Skeletal muscle cell (primary cell): ENCODE measurements around the gene TTR.

Experiments
- DNase-seq: peaks from one replicate; pipeline ENCODE4 v3.0.0-alpha.2; 2010; ENCODE audit warnings: low read depth
- H3K4me3 ChIP-seq: 2 replicates; pipeline ENCODE4 v1.5.1; 2011; ENCODE audit warnings: low read depth, mild to moderate bottlenecking, control low read depth, low read length, moderate library complexity

TTR gene

DNA sequence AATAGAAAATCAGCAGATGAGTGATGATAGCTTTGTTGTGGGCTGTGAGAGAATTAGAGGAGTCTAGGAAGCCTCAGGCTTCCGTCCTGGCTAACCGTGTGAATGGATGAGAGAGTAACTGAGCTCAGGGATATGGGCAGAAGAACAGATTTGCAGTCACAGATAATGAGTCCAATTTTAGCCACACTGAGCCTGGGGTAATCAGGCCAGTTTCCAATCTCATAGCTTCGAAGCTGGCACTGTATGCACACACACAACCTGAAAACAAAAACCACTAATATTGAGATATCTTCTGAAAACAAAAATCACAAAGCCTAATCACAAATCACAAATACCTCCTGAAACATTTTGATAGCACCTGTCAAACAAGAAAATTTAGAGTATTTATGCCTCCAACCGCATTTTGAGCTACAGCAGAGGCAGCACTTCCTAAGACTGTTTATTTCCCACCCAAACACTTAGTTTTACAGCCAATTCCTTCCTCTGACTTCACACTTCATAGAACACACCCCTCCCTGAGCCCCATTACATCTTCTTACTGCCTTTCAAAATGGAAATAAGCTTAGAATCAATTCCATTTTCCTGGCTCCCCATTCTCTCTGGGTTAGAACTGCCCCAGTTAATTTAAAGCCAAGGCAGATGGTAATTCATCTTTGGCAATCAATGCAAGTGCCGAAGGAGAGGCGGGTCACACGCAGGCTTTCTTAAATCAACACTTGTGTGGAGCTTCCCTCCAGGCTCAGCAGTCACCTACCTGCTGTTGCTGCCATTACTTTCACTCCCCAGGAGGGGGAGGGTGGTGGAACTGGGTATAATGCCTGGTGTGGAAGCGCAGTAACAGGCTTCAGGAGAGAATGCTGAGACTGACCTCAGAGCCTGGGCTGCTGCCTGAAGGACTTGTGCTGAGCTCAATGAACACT, 18.9 kb downstream of the TTR start:
- DNase-seq, result no peak

GRCh38 chr18:31611511-31611910, 19.8 kb downstream of the TTR start:
- H3K4me3 ChIP-seq, result no peak overlapping the region
- DNase-seq, result no peak

More for the DNA sequence above, 18.9 kb downstream of the TTR start:
- no peak overlapping the region for H3K4me3 ChIP-seq

DNA sequence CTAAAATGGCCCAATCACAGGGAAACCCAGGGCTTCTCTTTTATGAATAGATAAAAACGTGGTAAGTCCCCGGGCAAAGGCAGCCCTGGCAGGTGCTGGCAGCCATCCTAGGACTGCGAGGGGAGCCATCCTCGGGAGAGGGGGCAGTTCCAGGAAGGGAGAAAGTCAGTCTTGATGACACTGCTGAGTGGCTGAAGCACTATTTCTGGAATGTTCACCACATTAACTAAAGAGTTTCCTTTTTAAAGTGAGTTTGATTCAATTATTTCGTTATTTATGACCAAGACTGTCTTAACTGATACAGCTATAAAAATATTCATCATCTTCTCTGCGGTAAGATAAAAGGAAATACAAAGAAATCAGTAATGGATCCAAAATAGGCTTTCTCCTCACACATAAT, 20.4 kb downstream of the TTR start:
- no peak overlapping the region for H3K4me3 ChIP-seq
- no peak for DNase-seq

- no peak overlapping the region for H3K4me3 ChIP-seq
- no peak for DNase-seq
Measured at GRCh38 chr18:31614044-31614443, 22.4 kb downstream of the TTR start.

GRCh38 chr18:31616586-31616985, 24.9 kb downstream of the TTR start:
- H3K4me3 ChIP-seq, result no peak overlapping the region
- DNase-seq, result no peak

DNA sequence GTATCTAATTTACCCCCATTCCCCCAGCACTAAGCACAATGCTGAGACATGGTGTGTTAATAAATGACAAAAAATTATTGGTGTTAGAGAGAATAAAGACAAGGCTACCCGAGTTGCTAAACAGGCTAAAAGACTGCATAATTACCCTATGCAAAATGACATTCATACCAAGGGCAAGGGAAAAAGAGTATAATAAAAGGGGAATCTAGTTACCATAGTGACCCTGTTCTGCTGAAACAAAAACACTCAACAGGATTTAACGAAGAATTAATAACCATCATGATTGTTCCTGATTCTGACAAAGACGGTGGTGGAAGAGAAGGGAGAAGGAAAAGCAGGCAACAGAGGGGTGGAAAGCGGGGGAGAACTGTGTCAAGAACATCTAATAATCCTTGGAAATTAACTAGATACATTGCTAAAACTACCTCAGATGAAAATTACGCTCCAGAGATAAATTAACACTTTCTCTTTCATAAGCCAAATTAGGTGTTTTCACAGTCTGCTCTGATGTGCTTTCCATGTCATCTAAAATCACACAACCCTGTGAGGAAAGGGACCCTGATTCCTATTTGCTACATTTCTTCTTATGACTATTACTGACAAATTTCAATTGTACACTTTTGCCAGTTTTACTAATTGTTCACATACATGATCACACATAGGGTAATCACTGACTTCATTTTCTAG, 25.5 kb downstream of the TTR start:
- H3K4me3 ChIP-seq, result no peak overlapping the region
- DNase-seq, result no peak

DNA sequence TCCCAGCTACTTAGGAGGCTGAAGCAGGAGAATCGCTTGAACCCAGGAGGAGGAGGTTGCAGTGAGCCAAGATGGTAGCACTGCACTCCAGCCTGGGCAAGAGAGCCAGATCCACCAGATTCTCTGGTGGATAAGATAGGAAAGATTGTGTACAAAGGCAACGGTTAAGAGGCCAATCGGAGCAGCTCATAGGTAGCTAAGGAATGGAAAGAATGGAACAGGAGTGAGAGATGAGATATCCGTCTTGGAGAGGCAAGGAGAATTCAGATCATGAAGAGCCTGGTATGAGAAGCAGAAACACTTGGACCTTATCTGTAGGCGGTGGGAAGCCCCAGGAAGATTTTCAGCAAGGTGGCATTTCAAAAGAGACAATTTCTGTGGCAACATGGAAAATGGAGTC, 27.1 kb downstream of the TTR start:
- no peak for DNase-seq
- H3K4me3 ChIP-seq, result no peak overlapping the region

- no peak overlapping the region for H3K4me3 ChIP-seq
- no peak for DNase-seq
Measured at GRCh38 chr18:31619291-31619690, 27.6 kb downstream of the TTR start.

GRCh38 chr18:31624892-31625640, 33.4 kb downstream of the TTR start:
- no peak for DNase-seq
- no peak overlapping the region for H3K4me3 ChIP-seq

DNA sequence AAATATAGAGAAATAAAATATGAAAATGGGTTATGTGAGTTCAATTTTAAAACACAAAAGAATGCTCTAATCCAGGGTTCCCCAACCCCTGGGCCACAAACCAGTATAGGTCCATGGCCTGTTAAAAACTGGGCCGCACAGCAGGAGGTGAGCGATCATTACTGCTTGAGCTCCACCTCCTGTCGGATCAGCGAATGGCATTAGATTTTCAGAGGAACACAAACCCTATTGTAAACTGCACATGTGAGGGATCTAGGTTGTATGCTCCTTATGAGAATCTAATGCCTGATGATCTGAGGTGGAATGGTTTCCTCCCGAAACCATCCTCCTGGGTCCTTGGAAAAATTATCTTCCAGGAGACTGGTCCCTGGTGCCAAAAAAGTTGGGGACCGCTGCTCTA, 34.7 kb downstream of the TTR start:
- no peak for DNase-seq
- no peak overlapping the region for H3K4me3 ChIP-seq

DNA sequence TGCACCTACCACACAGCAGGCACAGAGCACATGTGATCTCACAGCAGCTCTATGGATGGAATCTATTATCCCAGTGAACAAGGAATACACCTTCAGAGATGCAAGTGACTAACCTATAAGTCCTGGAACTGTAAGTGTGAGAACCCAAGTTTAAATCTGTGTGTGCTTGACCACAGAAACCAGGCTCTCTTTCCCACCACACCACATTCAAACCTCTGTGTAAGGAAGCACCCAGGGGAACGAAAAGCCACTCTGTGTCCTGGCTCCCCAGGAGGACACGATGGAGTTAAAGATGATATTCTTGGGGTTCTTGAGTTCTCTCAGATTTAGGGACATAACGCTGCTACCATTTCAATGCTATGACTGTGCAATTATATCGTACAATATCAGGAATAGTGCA, 38.9 kb downstream of the TTR start:
- no peak for DNase-seq
- H3K4me3 ChIP-seq, result no peak overlapping the region

DNA sequence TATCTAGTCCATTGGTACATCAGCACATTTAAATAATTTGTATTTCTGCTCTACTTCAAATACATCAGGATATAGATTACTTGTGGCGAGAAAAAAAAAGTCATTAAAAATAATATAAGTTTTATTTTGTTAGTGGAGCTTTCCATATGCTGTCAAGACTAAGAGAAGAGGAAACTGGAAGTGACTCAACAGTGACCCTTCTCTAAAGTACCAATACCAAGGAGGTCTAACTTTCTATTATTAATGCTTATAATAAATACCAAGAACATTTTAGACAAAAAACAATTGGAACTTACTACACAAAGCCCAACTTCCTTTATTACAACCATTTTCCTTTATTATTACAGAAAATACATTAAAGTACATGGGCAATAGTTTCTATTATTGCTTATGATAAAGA, 39.8 kb downstream of the TTR start:
- DNase-seq, result no peak
- no peak overlapping the region for H3K4me3 ChIP-seq

DNA sequence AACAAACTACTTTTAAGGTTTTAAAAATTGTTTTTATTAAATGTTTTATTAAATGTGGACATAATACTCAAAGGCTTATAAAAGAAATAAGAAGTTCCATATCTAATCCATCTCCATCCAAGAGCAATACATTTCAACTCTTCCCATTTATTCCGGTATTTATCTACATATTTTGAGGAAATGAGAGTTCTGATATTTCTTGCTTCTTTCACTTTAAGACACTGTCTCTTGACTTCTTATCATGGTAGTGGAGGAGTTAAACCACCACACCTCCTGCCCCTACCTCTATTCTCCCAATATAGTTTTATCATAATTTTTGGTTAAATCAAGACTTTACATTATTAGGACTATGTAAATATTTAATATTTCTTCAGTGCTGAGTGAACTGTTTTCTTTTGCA, 40.7 kb downstream of the TTR start:
- H3K4me3 ChIP-seq, result no peak overlapping the region
- DNase-seq, result no peak

DNA sequence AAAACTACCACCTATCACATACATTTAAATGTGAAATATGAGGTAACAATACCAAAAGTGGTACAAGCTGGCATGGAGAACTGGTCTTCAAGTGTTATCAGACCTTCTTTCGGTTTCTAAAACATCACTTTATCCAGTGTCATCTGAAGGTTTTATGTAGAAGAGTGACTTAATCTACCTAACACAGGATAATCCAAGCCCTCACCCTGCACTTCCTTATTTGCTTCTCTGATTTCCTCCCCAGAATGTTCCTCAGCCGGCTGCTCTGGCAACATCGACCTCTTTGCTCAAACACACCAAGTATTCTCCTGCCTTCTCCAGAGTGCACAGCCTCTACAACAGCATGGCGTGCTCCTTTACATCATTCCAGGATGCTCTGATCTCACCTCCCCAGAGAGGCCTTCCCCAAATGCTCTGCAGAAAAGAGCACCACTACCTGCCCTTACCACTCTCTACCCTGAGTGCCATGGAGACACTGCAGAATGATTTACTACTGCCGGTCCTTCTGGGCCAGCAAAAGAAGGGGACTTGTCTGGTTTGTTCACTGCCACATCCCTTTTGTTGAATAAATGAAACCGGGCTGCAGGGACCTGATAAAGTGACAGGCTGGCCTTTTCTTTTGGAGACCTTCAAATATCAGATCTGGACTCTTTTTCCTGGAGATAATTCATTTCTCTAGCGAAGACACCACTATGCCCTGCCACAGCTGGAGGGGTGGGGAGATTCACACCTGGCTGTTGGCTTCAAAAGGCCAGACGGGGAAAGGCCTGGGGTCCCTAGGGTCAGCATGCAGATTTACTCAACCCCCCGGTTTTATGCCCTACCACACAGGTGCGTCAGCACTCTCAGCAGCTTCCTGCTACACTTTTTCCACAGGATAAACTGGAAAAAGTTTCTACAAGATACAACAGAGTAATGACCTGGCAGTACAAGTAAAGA, 42.0 kb downstream of the TTR start:
- no peak for DNase-seq
- no peak overlapping the region for H3K4me3 ChIP-seq

DNA sequence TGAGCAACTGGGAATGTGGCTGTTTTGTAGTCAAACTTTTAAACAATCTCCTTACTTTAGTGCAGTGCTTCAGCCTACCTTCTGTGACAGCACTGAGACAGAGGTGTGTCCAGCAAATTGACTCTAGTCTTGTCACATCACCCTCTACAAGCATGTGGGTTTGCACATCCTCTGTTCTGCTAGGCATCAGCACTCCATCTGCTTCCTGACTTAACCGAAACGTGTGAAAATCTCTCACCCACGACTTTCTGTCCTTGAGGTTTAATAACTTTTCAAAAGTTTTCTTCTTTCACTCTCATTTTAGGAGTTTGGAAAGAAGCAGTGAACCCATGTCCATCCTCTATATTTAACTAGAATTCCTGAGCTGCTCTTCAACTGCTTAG, 42.6 kb downstream of the TTR start:
- DNase-seq, result no peak
- no peak overlapping the region for H3K4me3 ChIP-seq

GRCh38 chr18:31636387-31636786, 44.7 kb downstream of the TTR start:
- DNase-seq, result no peak
- H3K4me3 ChIP-seq, result no peak overlapping the region

DNA sequence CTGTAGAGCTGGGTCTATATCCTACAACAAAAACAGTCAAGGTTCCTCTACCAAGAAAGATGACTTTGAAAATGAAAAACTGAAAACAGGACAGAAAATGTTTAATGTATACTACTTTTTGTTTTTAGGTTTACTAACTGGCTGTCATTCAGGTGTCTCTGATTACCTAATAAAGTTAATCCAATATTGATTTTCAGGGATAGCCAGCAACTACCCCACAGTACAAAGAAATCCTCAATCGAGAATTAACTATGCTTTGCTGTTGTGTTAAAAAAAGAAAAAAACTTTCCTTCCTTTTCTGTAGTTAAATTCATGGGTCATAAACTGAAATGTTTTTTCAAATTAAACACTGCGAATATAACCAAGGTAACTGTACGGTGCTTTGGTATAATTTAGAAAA, 45.8 kb downstream of the TTR start:
- DNase-seq, result no peak
- H3K4me3 ChIP-seq, result no peak overlapping the region

GRCh38 chr18:31643003-31643402, 51.3 kb downstream of the TTR start:
- DNase-seq, result no peak
- H3K4me3 ChIP-seq, result no peak overlapping the region

GRCh38 chr18:31645411-31645810, 53.7 kb downstream of the TTR start:
- DNase-seq, result no peak
- no peak overlapping the region for H3K4me3 ChIP-seq
